GM12872 (cell line): Measurements from ENCODE around the gene C2.

Source experiments
- CTCF ChIP-seq: IDR thresholded peaks from 3 replicates; pipeline ENCODE4 v1.5.1; 2011; ENCODE audit warnings: low read depth, mild to moderate bottlenecking, low read length, moderate library complexity; ENCODE audit not compliant: insufficient read depth

Gene C2

GRCh38 chr6:31935823-31936222 lies 8.3 kb downstream of the C2 start:
- TF ChIP-seq CTCF, result no peak

GRCh38 chr6:31940256-31940664 lies 12.7 kb downstream of the C2 start:
- TF ChIP-seq CTCF, result no peak

- no peak for TF ChIP-seq CTCF
These were observed 16.2 kb downstream of the C2 start for GRCh38 chr6:31943742-31944141.

GRCh38 chr6:31945154-31945506 lies 17.6 kb downstream of the C2 start:
- no peak for TF ChIP-seq CTCF

- no peak for TF ChIP-seq CTCF
These were observed 18.2 kb downstream of the C2 start, which contains the start of gene CFB for GRCh38 chr6:31945507-31946369. CFB (plus strand) TSS chr6:31946095; CDS start chr6:31946222, 127 bp downstream.

GRCh38 chr6:31946370-31946885 lies 18.9 kb downstream of the C2 start:
- no peak for TF ChIP-seq CTCF

- TF ChIP-seq CTCF, result no peak
These were observed 19.7 kb downstream of the C2 start for GRCh38 chr6:31947070-31947675.
